ENCODE data around the gene JMJD1C. TPM values are rescaled to one million over a fixed set of nuclear protein-coding genes. Genes with fewer than 3 reads are reported as not detected.
"Not testable (repeated sequence)": the region's sequence is repeated elsewhere in the genome, so short reads cannot be mapped to it uniquely, and the experiment has no call there.

JMJD1C gene
- polyA plus RNA-seq, 2 donors: 22.0 to 49.1 TPM

GRCh38 chr10:63294781-63295180 is 171.0 kb downstream of the JMJD1C start:
- WGBS, 2 donors: 88 to 91% methylated on average over 2 of the region's 2 CpGs
- Histone ChIP-seq H3K9me3 (ENCODE audit: control insufficient read depth in 2 of 2, insufficient read depth in 1 of 2, low read depth in 1 of 2, low read length in 1 of 2) (no peaks in the 10 kb centered on the region), H3K4me3 (ENCODE audit: low read depth in 1 of 2, low read length in 2 of 2) (no peak overlapping the region), H3K27ac (ENCODE audit: low read depth in 2 of 2, low read length in 1 of 2) (no peak overlapping the region), H3K4me1 (ENCODE audit: control insufficient read depth in 2 of 2, insufficient read depth in 2 of 2, low read length in 1 of 2) (peaks cover 0 to 3% of the 10 kb centered on the region in 2 donors), H3K27me3 (ENCODE audit: control insufficient read depth in 1 of 2, insufficient read depth in 2 of 2, low read length in 2 of 2) (no peaks in the 10 kb centered on the region), H3K36me3 (ENCODE audit: control insufficient read depth in 2 of 2, insufficient read depth in 2 of 2, low read length in 1 of 2) (peaks cover 0 to 2% of the 10 kb centered on the region in 2 donors)

GRCh38 chr10:63292847-63293246 is 172.9 kb downstream of the JMJD1C start:
- H3K36me3 ChIP-seq (ENCODE audit: control insufficient read depth in 2 of 2, insufficient read depth in 2 of 2, low read length in 1 of 2); H3K27me3 ChIP-seq (ENCODE audit: control insufficient read depth in 1 of 2, insufficient read depth in 2 of 2, low read length in 2 of 2); H3K9me3 ChIP-seq (ENCODE audit: control insufficient read depth in 2 of 2, insufficient read depth in 1 of 2, low read depth in 1 of 2, low read length in 1 of 2); H3K27ac ChIP-seq (ENCODE audit: low read depth in 2 of 2, low read length in 1 of 2); H3K4me1 ChIP-seq (ENCODE audit: control insufficient read depth in 2 of 2, insufficient read depth in 2 of 2, low read length in 1 of 2); H3K4me3 ChIP-seq (ENCODE audit: low read depth in 1 of 2, low read length in 2 of 2): not testable (repeated sequence)
- WGBS, 2 donors: 85 to 88% methylated on average over 4 of the region's 4 CpGs

GRCh38 chr10:63288170-63288569 is 177.6 kb downstream of the JMJD1C start:
- Histone ChIP-seq H3K4me1 (ENCODE audit: control insufficient read depth in 2 of 2, insufficient read depth in 2 of 2, low read length in 1 of 2) (no peaks in the 10 kb centered on the region), H3K27ac (ENCODE audit: low read depth in 2 of 2, low read length in 1 of 2) (no peak overlapping the region), H3K27me3 (ENCODE audit: control insufficient read depth in 1 of 2, insufficient read depth in 2 of 2, low read length in 2 of 2) (no peaks in the 10 kb centered on the region), H3K9me3 (ENCODE audit: control insufficient read depth in 2 of 2, insufficient read depth in 1 of 2, low read depth in 1 of 2, low read length in 1 of 2) (no peaks in the 10 kb centered on the region), H3K4me3 (ENCODE audit: low read depth in 1 of 2, low read length in 2 of 2) (no peak overlapping the region), H3K36me3 (ENCODE audit: control insufficient read depth in 2 of 2, insufficient read depth in 2 of 2, low read length in 1 of 2) (no peaks in the 10 kb centered on the region)
- WGBS, 2 donors: 96 to 100% methylated on average over 1 of the region's 1 CpG

DNA sequence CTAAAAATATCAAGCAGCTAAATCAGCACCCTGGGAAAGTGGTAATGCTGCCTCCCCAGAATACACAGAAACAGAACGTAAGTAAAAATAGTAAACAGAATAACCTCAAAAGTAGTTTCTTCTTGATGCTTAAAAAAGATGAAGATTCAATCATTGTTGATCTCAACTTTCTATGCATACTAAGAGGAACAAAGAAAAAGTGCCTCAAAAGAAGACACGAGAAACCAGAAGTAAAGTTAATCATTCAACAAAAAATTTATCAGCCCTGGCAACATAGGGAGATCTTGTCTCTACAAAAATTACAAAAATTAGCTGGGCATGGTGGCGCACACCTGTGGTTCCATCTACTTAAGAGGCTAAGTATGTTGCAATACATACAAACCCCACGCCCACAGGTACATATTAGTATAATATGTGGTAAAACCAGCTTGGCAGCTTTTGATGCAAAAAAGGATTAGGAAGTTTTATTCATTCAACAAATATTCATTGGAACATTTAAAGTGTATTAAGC is 179.0 kb downstream of the JMJD1C start:
- Histone ChIP-seq H3K4me3 (ENCODE audit: low read depth in 1 of 2, low read length in 2 of 2) (no peak overlapping the region), H3K9me3 (ENCODE audit: control insufficient read depth in 2 of 2, insufficient read depth in 1 of 2, low read depth in 1 of 2, low read length in 1 of 2) (no peaks in the 10 kb centered on the region), H3K27me3 (ENCODE audit: control insufficient read depth in 1 of 2, insufficient read depth in 2 of 2, low read length in 2 of 2) (no peaks in the 10 kb centered on the region), H3K4me1 (ENCODE audit: control insufficient read depth in 2 of 2, insufficient read depth in 2 of 2, low read length in 1 of 2) (no peaks in the 10 kb centered on the region), H3K36me3 (ENCODE audit: control insufficient read depth in 2 of 2, insufficient read depth in 2 of 2, low read length in 1 of 2) (no peaks in the 10 kb centered on the region), H3K27ac (ENCODE audit: low read depth in 2 of 2, low read length in 1 of 2) (no peak overlapping the region)
- WGBS, 2 donors: 78% methylated on average over 4 of the region's 4 CpGs

- 88 to 92% methylated on average over 5 of the region's 5 CpGs for WGBS, 2 donors
- Histone ChIP-seq H3K27me3 (ENCODE audit: control insufficient read depth in 1 of 2, insufficient read depth in 2 of 2, low read length in 2 of 2) (no peaks in the 10 kb centered on the region), H3K27ac (ENCODE audit: low read depth in 2 of 2, low read length in 1 of 2) (no peak overlapping the region), H3K4me3 (ENCODE audit: low read depth in 1 of 2, low read length in 2 of 2) (no peak overlapping the region), H3K4me1 (ENCODE audit: control insufficient read depth in 2 of 2, insufficient read depth in 2 of 2, low read length in 1 of 2) (no peaks in the 10 kb centered on the region), H3K9me3 (ENCODE audit: control insufficient read depth in 2 of 2, insufficient read depth in 1 of 2, low read depth in 1 of 2, low read length in 1 of 2) (no peaks in the 10 kb centered on the region), H3K36me3 (ENCODE audit: control insufficient read depth in 2 of 2, insufficient read depth in 2 of 2, low read length in 1 of 2) (no peaks in the 10 kb centered on the region)
Measured at GRCh38 chr10:63286340-63286739, 179.4 kb downstream of the JMJD1C start.

GRCh38 chr10:63283901-63284300 is 181.9 kb downstream of the JMJD1C start:
- H3K4me1 ChIP-seq (ENCODE audit: control insufficient read depth in 2 of 2, insufficient read depth in 2 of 2, low read length in 1 of 2); H3K27me3 ChIP-seq (ENCODE audit: control insufficient read depth in 1 of 2, insufficient read depth in 2 of 2, low read length in 2 of 2); H3K4me3 ChIP-seq (ENCODE audit: low read depth in 1 of 2, low read length in 2 of 2); H3K9me3 ChIP-seq (ENCODE audit: control insufficient read depth in 2 of 2, insufficient read depth in 1 of 2, low read depth in 1 of 2, low read length in 1 of 2); H3K36me3 ChIP-seq (ENCODE audit: control insufficient read depth in 2 of 2, insufficient read depth in 2 of 2, low read length in 1 of 2); H3K27ac ChIP-seq (ENCODE audit: low read depth in 2 of 2, low read length in 1 of 2): not testable (repeated sequence)
- WGBS, 2 donors: 96 to 98% methylated on average over 6 of the region's 6 CpGs

- H3K4me1 ChIP-seq (ENCODE audit: control insufficient read depth in 2 of 2, insufficient read depth in 2 of 2, low read length in 1 of 2): no peaks in the 10 kb centered on the region
- 91 to 95% methylated on average over 2 of the region's 2 CpGs for WGBS, 2 donors
- no peaks in the 10 kb centered on the region for H3K36me3 ChIP-seq (ENCODE audit: control insufficient read depth in 2 of 2, insufficient read depth in 2 of 2, low read length in 1 of 2)
- no peaks in the 10 kb centered on the region for H3K9me3 ChIP-seq (ENCODE audit: control insufficient read depth in 2 of 2, insufficient read depth in 1 of 2, low read depth in 1 of 2, low read length in 1 of 2)
- no peak overlapping the region for H3K27ac ChIP-seq (ENCODE audit: low read depth in 2 of 2, low read length in 1 of 2)
- H3K4me3 ChIP-seq (ENCODE audit: low read depth in 1 of 2, low read length in 2 of 2): no peak overlapping the region
- H3K27me3 ChIP-seq (ENCODE audit: control insufficient read depth in 1 of 2, insufficient read depth in 2 of 2, low read length in 2 of 2): no peaks in the 10 kb centered on the region
Measured at GRCh38 chr10:63283093-63283492, 182.7 kb downstream of the JMJD1C start.

- Histone ChIP-seq H3K4me3 (ENCODE audit: low read depth in 1 of 2, low read length in 2 of 2) (no peak overlapping the region), H3K27ac (ENCODE audit: low read depth in 2 of 2, low read length in 1 of 2) (no peak overlapping the region), H3K36me3 (ENCODE audit: control insufficient read depth in 2 of 2, insufficient read depth in 2 of 2, low read length in 1 of 2) (no peaks in the 10 kb centered on the region), H3K9me3 (ENCODE audit: control insufficient read depth in 2 of 2, insufficient read depth in 1 of 2, low read depth in 1 of 2, low read length in 1 of 2) (no peaks in the 10 kb centered on the region), H3K27me3 (ENCODE audit: control insufficient read depth in 1 of 2, insufficient read depth in 2 of 2, low read length in 2 of 2) (no peaks in the 10 kb centered on the region), H3K4me1 (ENCODE audit: control insufficient read depth in 2 of 2, insufficient read depth in 2 of 2, low read length in 1 of 2) (no peaks in the 10 kb centered on the region)
- 72 to 80% methylated on average over 3 of the region's 3 CpGs for WGBS, 2 donors
Measured at GRCh38 chr10:63281967-63282366, 183.8 kb downstream of the JMJD1C start.

- no peak overlapping the region for H3K27ac ChIP-seq (ENCODE audit: low read depth in 2 of 2, low read length in 1 of 2)
- H3K4me1 ChIP-seq (ENCODE audit: control insufficient read depth in 2 of 2, insufficient read depth in 2 of 2, low read length in 1 of 2): no peaks in the 10 kb centered on the region
- H3K4me3 ChIP-seq (ENCODE audit: low read depth in 1 of 2, low read length in 2 of 2): no peak overlapping the region
- H3K27me3 ChIP-seq (ENCODE audit: control insufficient read depth in 1 of 2, insufficient read depth in 2 of 2, low read length in 2 of 2): no peaks in the 10 kb centered on the region
- 97% methylated on average over 6 of the region's 6 CpGs for WGBS, 2 donors
- H3K36me3 ChIP-seq (ENCODE audit: control insufficient read depth in 2 of 2, insufficient read depth in 2 of 2, low read length in 1 of 2): no peaks in the 10 kb centered on the region
- no peaks in the 10 kb centered on the region for H3K9me3 ChIP-seq (ENCODE audit: control insufficient read depth in 2 of 2, insufficient read depth in 1 of 2, low read depth in 1 of 2, low read length in 1 of 2)
Measured at GRCh38 chr10:63280386-63280785, 185.4 kb downstream of the JMJD1C start.

GRCh38 chr10:63275094-63275493 is 190.7 kb downstream of the JMJD1C start:
- Histone ChIP-seq H3K36me3 (ENCODE audit: control insufficient read depth in 2 of 2, insufficient read depth in 2 of 2, low read length in 1 of 2) (no peaks in the 10 kb centered on the region), H3K27ac (ENCODE audit: low read depth in 2 of 2, low read length in 1 of 2) (no peak overlapping the region), H3K9me3 (ENCODE audit: control insufficient read depth in 2 of 2, insufficient read depth in 1 of 2, low read depth in 1 of 2, low read length in 1 of 2) (no peaks in the 10 kb centered on the region), H3K4me1 (ENCODE audit: control insufficient read depth in 2 of 2, insufficient read depth in 2 of 2, low read length in 1 of 2) (no peaks in the 10 kb centered on the region), H3K4me3 (ENCODE audit: low read depth in 1 of 2, low read length in 2 of 2) (no peak overlapping the region), H3K27me3 (ENCODE audit: control insufficient read depth in 1 of 2, insufficient read depth in 2 of 2, low read length in 2 of 2) (no peaks in the 10 kb centered on the region)
- 70 to 90% methylated on average over 3 of the region's 3 CpGs for WGBS, 2 donors

Measured in esophagus (tissue), 2 donors.